Esophagus squamous epithelium (tissue), 5 donors: ENCODE data around the gene CMC2. TPM values are rescaled to one million over a fixed set of nuclear protein-coding genes. Genes with fewer than 3 reads are reported as not detected.

Experiments
- DNase-seq: peaks from one replicate; lab custom pipeline; 2025; lab: John Stamatoyannopoulos, UW
- H3K27ac ChIP-seq, 4 donors: fragments of 200-600 bp; sonication (generic); one replicate each; pipeline ENCODE4 v1.5.1; 2016 to 2019; ENCODE audit warnings: mild to moderate bottlenecking in 1 of 4
- H3K27me3 ChIP-seq, 4 donors: fragments of 200-600 bp; sonication (generic); 1 replicate in 3 of 4; 2 replicates in 1 of 4; pipeline versions ENCODE4 v1.5.1 to v1.6.0; 2017 to 2021; ENCODE audit warnings: antibody characterized with exemption in 1 of 4
- H3K36me3 ChIP-seq, 3 donors: fragments of 200-600 bp; sonication (generic); one replicate each; pipeline ENCODE4 v1.5.1; 2016 to 2019
- H3K4me1 ChIP-seq, 3 donors: fragments of 200-600 bp; sonication (generic); one replicate each; pipeline ENCODE4 v1.5.1; 2017 to 2019
- H3K4me3 ChIP-seq, 4 donors: fragments of 200-600 bp; sonication (generic); 1 replicate in 3 of 4; 2 replicates in 1 of 4; pipeline ENCODE4 v1.5.1; 2016 to 2019; ENCODE audit warnings: mild to moderate bottlenecking in 2 of 4, moderate library complexity in 1 of 4
- H3K9me3 ChIP-seq, 3 donors: fragments of 200-600 bp; sonication (generic); one replicate each; pipeline ENCODE4 v1.5.1; 2016 to 2019
- POLR2A ChIP-seq, 4 donors: fragments of 450-650 bp; IDR thresholded peaks; one replicate each; pipeline ENCODE4 v1.6.1; 2017; ENCODE audit warnings: antibody characterized with exemption in 4 of 4, mild to moderate bottlenecking in 4 of 4, moderate library complexity in 3 of 4
- WGBS, 2 donors: methylation state at CpG; one replicate each; pipeline ENCODE4 v1.1.5; 2018; 5-methylcytosine and 5-hydroxymethylcytosine counted together
- intact Hi-C: fragments of 100-400 bp; cut with DNase I; formaldehyde crosslinking; loops from one replicate; pipeline ENCODE4 v1.15.0; 2022
- total RNA-seq, 4 donors: library from RNA; depleted of rRNA; stranded (reverse); fragments of >200 nt; gene quantifications; one replicate each; pipeline ENCODE4 v1.1.0, GENCODE V29; 2016
- TF ChIP-seq, protein P1 (sequence below), 6 experiments: fragments of 450-650 bp in 4 of 6; fragments of 200-600 bp in 2 of 6; sonication (generic) in 2 of 6; IDR thresholded peaks; one replicate each; pipeline ENCODE4 v1.5.1; 2016 to 2019; ENCODE audit warnings: antibody characterized with exemption in 6 of 6, mild to moderate bottlenecking in 4 of 6, moderate library complexity in 4 of 6
- donor health status: DM: yes; HTN: yes; CAD: no.

Gene CMC2
- total RNA-seq, 4 donors from 2014 or later = 7.4 to 41.2 (median 24.4) TPM

DNA sequence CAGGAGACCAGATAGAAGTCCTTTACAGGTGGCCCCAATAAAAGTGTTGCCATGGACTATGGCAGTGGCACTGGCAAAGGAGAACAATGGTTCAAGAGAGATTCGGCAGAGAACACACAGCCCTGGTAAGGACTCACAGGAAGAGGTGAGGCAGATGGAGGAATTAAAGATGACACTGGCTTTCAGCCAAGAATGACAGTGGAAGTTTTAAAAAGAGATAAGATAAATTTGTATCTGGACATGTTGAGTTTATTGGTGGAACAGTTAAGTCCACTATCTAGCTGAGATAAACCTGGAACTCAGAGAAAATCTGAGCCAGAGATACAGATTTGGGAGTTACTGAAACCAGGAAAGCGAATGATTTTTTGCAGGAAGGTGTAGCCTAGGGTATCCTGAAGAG lies 20.1 kb downstream of the CMC2 start:
- Histone ChIP-seq H3K4me1 (no peaks in the 10 kb centered on the region), H3K27ac (no peak overlapping the region), H3K9me3 (no peaks in the 10 kb centered on the region), H3K36me3 (peaks cover 0 to 16% (median 0%) of the 10 kb centered on the region in 3 donors), H3K4me3 (no peak overlapping the region), H3K27me3 (no peaks in the 10 kb centered on the region)
- no peak for DNase-seq
- intact Hi-C loops = no loop called here
- 69% methylated on average over 2 of the region's 2 CpGs for WGBS, 2 donors
- TF ChIP-seq, protein P1, sequence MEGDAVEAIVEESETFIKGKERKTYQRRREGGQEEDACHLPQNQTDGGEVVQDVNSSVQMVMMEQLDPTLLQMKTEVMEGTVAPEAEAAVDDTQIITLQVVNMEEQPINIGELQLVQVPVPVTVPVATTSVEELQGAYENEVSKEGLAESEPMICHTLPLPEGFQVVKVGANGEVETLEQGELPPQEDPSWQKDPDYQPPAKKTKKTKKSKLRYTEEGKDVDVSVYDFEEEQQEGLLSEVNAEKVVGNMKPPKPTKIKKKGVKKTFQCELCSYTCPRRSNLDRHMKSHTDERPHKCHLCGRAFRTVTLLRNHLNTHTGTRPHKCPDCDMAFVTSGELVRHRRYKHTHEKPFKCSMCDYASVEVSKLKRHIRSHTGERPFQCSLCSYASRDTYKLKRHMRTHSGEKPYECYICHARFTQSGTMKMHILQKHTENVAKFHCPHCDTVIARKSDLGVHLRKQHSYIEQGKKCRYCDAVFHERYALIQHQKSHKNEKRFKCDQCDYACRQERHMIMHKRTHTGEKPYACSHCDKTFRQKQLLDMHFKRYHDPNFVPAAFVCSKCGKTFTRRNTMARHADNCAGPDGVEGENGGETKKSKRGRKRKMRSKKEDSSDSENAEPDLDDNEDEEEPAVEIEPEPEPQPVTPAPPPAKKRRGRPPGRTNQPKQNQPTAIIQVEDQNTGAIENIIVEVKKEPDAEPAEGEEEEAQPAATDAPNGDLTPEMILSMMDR (IDR thresholded peaks at IDR 0.05) = no peak
- no peak for TF ChIP-seq POLR2A (IDR thresholded peaks at IDR 0.05)

DNA sequence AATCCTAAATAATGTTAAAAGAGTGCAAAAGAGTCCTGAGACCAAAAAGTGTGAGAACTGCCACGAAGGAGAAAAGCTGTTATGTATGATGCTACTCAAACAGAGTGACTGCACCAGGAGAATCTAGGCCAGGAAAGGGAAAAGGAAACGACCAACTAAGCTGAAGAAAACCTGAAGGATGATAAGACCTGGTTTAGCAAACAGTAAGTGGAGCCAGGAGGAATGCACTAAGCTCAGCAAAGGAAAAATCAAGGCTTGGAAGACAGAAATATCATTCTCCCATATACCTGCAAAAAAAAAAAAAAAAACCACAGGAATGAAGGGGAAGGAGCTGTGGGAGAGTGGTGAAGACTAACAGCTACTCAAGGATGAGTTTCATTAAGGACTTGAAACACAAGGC lies 21.1 kb downstream of the CMC2 start:
- WGBS, 2 donors = 57 to 58% methylated on average over 2 of the region's 2 CpGs
- TF ChIP-seq, protein P1 (IDR thresholded peaks at IDR 0.05) = no peak
- no peak for TF ChIP-seq POLR2A (IDR thresholded peaks at IDR 0.05)
- H3K27ac ChIP-seq = no peak overlapping the region
- H3K27me3 ChIP-seq = no peaks in the 10 kb centered on the region
- H3K4me3 ChIP-seq = no peak overlapping the region
- no peak for DNase-seq
- H3K4me1 ChIP-seq = no peaks in the 10 kb centered on the region
- peaks cover 0 to 9% (median 0%) of the 10 kb centered on the region in 3 donors for H3K36me3 ChIP-seq
- no peaks in the 10 kb centered on the region for H3K9me3 ChIP-seq
- intact Hi-C loops = no loop called here

DNA sequence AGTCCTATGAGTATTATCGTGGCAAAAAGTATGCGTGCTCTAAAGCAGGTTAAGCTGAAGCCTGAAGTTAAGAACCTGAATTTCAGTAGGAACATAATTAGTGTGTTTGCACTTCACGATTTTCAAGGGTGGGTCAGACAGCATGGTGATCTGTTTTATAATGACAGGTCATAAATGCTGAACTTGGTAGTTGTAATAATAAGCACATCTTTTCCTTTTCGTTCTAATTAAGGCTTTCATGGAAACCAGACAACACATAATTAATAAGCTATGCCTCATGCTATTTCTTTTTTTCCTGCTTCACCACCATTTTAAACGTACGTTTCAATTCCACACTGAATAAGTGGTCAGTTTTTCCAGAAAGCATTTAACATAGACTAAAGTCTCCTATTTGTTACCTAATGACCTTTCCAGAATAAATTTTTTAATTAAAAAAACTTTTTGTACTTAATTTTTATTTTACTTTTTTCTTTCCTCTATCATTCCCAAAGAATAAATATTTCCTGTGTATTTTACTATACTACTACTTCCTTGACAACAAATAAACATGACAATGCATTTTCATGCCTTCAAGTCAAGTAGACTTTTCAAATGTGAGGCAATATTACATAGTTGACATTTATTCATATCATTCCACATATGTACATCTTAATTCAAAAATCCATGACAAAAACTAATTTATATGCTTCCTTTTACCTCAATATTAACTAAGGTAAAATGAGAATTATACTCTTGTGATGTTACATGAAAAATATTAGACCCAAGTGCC lies 22.4 kb downstream of the CMC2 start:
- no peak overlapping the region for H3K27ac ChIP-seq
- intact Hi-C loops = no loop called here
- no peaks in the 10 kb centered on the region for H3K4me1 ChIP-seq
- H3K9me3 ChIP-seq = no peaks in the 10 kb centered on the region
- H3K4me3 ChIP-seq = no peak overlapping the region
- no peak for TF ChIP-seq POLR2A (IDR thresholded peaks at IDR 0.05)
- TF ChIP-seq, protein P1 (IDR thresholded peaks at IDR 0.05) = no peak
- 83 to 87% methylated on average over 6 of the region's 6 CpGs for WGBS, 2 donors
- DNase-seq = no peak
- H3K27me3 ChIP-seq = no peaks in the 10 kb centered on the region
- peaks cover 0 to 17% (median 0%) of the 10 kb centered on the region in 3 donors for H3K36me3 ChIP-seq

DNA sequence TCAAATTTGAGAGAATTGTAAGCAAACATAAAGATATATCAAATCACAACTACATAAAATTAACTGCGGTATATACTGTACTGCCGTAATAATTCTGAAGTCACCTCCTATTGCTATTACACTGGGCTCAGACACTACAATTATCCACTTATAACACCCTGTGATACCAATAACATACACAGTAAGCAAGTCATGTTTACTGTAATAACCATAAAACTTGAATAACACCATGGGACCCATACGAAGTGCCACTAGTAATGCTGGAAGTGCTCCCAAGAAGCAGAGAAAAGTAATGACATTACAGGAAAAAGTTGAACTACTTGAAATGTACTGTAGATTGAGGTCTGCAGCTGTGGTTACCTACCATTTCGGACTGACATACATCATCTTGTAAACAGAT lies 24.0 kb downstream of the CMC2 start:
- Histone ChIP-seq H3K27ac (no peak overlapping the region), H3K36me3 (peaks cover 0 to 27% (median 0%) of the 10 kb centered on the region in 3 donors), H3K27me3 (no peaks in the 10 kb centered on the region), H3K4me1 (no peaks in the 10 kb centered on the region), H3K4me3 (no peak overlapping the region), H3K9me3 (no peaks in the 10 kb centered on the region)
- DNase-seq = no peak
- no peak for TF ChIP-seq POLR2A (IDR thresholded peaks at IDR 0.05)
- TF ChIP-seq, protein P1 (IDR thresholded peaks at IDR 0.05) = no peak
- 71 to 72% methylated on average over 4 of the region's 4 CpGs for WGBS, 2 donors
- intact Hi-C loops = no loop called here

DNA sequence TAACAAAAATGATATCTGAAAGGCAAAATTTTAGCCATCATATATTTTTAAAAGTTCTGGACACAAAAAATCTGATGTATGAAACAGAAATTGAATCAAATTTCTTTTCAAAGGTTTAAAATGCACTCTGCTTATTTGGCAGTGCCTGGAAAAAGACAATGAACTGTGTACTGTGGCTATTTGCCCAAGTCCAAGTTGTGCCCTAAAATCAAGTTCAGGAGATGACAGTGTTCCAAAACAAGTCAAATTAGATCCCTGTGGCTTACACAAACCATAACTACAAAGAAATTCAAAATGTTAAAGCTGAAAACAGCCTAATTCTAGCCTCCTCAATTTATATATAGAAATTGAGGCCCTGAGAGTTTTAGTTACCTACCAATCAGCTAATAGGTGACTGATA lies 25.6 kb downstream of the CMC2 start:
- no peak for TF ChIP-seq POLR2A (IDR thresholded peaks at IDR 0.05)
- TF ChIP-seq, protein P1 (IDR thresholded peaks at IDR 0.05) = no peak
- no peak overlapping the region for H3K4me3 ChIP-seq

More for the DNA sequence above, 25.6 kb downstream of the CMC2 start:
- no peaks in the 10 kb centered on the region for H3K27me3 ChIP-seq
- H3K36me3 ChIP-seq = peaks cover 0 to 31% (median 0%) of the 10 kb centered on the region in 3 donors
- H3K9me3 ChIP-seq = no peaks in the 10 kb centered on the region
- DNase-seq = no peak
- no peaks in the 10 kb centered on the region for H3K4me1 ChIP-seq
- intact Hi-C loops = no loop called here
- H3K27ac ChIP-seq = no peak overlapping the region
